Left kidney (tissue), 8 donors: ENCODE results near the gene ARL4D. TPM values are rescaled to one million over a fixed set of nuclear protein-coding genes. Genes with fewer than 3 reads are reported as not detected.
"Not testable (repeated sequence)": the region's sequence is repeated elsewhere in the genome, so short reads cannot be mapped to it uniquely, and the experiment has no call there.

Source experiments
- DNase-seq: peaks from one replicate; pipeline ENCODE4 v3.0.0-alpha.2; 2013
- long read RNA-seq, 8 donors: transcript quantifications; one replicate each; lab custom pipeline, GENCODE V29; 2026
- polyA plus RNA-seq: library from polyadenylated mRNA; unstranded; fragments of 120-200 nt; gene quantifications from one replicate; pipeline ENCODE4 v1.2.1, GENCODE V29; 2013; ENCODE audit not compliant: insufficient read length

The ARL4D gene, protein sequence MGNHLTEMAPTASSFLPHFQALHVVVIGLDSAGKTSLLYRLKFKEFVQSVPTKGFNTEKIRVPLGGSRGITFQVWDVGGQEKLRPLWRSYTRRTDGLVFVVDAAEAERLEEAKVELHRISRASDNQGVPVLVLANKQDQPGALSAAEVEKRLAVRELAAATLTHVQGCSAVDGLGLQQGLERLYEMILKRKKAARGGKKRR
- 7.1 TPM for polyA plus RNA-seq
- long read RNA-seq, donor 1, transcript ARL4D-201 (2 exons, 1,612 nt): major isoform, 9 of 24 reads
- long read RNA-seq, donor 1, partial matches to known transcripts: 15 of 24 reads
- long read RNA-seq, donor 1, other reads (novel, unspliced or antisense): 0 of 24 reads
- long read RNA-seq, donor 2, transcript ARL4D-201 (2 exons, 1,612 nt): major isoform, 11 of 19 reads
- long read RNA-seq, donor 2, partial matches to known transcripts: 8 of 19 reads
- long read RNA-seq, donor 2, other reads (novel, unspliced or antisense): 0 of 19 reads
- long read RNA-seq, donor 3, transcript ARL4D-201 (2 exons, 1,612 nt): major isoform, 8 of 8 reads
- long read RNA-seq, donor 3, partial matches to known transcripts: 0 of 8 reads
- long read RNA-seq, donor 3, other reads (novel, unspliced or antisense): 0 of 8 reads
- long read RNA-seq, donor 4: 0 reads
- long read RNA-seq, donor 5, transcript ARL4D-201 (2 exons, 1,612 nt): major isoform, 9 of 9 reads
- long read RNA-seq, donor 5, partial matches to known transcripts: 0 of 9 reads
- long read RNA-seq, donor 5, other reads (novel, unspliced or antisense): 0 of 9 reads
- long read RNA-seq, donor 6, transcript ARL4D-201 (2 exons, 1,612 nt): major isoform, 12 of 18 reads
- long read RNA-seq, donor 6, partial matches to known transcripts: 6 of 18 reads
- long read RNA-seq, donor 6, other reads (novel, unspliced or antisense): 0 of 18 reads
- long read RNA-seq, donor 7, transcript ARL4D-201 (2 exons, 1,612 nt): major isoform, 11 of 21 reads
- long read RNA-seq, donor 7, partial matches to known transcripts: 10 of 21 reads
- long read RNA-seq, donor 7, other reads (novel, unspliced or antisense): 0 of 21 reads
- long read RNA-seq, donor 8, transcript ARL4D-201 (2 exons, 1,612 nt): major isoform, 6 of 6 reads
- long read RNA-seq, donor 8, partial matches to known transcripts: 0 of 6 reads
- long read RNA-seq, donor 8, other reads (novel, unspliced or antisense): 0 of 6 reads

DNA sequence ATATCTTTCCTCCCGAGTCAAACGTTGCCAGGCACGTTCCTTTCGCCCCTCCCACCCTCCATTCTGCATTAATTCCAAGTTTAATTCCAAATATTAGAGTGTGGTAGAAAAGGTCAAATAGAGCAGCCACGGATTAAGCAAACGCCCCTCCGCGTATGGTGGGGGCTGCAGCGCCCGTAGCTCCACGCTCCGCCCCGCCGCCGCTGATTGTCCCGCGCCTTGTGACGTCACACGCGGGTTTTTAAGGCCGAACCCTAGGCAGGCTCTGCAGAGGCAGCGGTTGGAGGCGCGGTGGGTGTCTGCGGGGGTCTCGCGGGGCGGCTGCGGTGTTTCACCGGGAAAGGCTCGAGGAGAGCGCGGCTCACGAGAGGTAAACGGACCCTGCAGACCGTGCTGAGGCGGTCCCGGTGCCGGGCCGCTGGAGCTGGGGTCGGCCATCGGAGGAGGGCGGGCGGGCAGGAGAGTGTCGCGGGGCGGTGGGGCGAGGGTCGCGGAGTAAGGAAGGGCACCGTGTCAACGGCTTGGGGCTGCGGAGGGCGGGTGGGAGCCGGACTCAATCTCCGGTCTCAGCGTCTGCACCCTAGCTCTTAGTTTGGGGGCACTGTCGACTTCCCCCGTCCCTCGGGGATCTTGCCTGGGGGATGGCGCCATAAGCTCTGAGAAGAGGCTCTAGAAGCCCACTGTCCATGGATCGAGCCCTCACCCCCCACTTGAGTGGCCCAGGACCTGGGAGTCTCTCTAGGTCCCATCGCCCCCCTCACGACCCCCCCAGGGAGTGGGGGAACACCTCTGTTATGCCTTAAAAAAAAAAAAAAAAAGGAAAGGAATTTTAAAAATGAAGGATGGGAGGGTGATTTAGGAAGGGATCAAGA is at the start of gene ARL4D:
TSS of gene ARL4D (plus strand) at position 270 of the 872 bp plus-strand sequence. CDS start 740 bp downstream, outside the sequence.
- peak; percentile 89 for DNase-seq

DNA sequence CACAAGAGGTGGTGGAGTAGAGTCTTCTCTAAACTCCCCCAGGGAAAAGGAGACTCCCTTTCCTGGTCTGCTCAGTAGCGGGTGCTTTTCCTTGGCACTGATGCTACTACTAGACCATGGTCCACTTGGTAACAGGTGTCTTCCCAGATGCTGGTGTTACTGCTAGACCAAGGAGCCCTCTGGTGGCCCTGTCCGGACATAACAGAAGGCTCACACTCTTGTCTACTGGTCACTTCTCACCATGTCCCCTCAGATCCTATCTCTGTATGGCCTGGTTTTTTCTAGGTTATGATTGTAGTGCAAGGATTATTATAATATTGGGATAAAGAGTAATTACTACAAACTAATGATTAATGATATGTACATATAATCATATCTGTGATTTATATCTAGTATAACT is 49.7 kb upstream of the ARL4D start:
- no peak for DNase-seq

DNA sequence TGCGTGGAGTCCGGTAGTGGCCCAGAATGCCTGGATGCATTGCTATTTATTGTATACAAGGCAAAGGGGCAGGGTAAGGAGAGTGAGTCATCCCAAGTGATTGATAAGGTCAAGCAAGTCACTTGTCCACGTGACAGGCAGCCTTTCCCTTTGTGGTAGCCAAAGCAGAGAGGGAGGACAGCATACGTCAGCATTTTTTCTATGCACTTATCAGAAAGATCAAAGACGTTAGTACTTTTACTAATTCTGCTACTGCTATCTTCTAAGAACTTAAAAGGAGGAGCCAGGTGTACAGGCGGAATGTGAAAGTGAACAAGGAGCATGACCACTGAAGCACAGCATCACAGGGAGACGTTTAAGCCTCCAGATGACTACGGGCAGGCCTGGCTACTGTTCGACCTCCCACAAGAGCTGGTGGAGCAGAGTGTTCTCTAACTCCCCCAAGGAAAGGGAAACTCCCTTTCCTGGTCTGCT is 47.9 kb upstream of the ARL4D start:
- DNase-seq: no peak

DNA sequence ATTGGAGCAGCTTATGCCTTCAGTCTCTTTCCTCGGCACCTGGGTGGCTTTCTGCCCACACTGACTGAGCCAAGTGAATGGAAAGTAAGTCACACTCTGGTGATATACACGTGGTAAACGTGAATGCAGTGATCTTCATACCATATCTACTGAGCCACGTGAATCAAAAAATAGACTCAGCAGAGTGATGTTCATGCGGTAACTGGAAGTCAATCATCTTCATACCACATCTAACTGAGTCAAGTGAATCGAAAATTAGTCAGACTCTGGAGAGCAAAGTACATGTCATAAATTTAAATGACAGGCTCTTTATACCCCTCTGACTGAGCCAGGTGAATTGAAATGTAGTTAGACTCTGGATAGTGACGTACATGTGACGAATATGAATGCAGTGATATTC is 47.1 kb upstream of the ARL4D start:
- DNase-seq: no peak

DNA sequence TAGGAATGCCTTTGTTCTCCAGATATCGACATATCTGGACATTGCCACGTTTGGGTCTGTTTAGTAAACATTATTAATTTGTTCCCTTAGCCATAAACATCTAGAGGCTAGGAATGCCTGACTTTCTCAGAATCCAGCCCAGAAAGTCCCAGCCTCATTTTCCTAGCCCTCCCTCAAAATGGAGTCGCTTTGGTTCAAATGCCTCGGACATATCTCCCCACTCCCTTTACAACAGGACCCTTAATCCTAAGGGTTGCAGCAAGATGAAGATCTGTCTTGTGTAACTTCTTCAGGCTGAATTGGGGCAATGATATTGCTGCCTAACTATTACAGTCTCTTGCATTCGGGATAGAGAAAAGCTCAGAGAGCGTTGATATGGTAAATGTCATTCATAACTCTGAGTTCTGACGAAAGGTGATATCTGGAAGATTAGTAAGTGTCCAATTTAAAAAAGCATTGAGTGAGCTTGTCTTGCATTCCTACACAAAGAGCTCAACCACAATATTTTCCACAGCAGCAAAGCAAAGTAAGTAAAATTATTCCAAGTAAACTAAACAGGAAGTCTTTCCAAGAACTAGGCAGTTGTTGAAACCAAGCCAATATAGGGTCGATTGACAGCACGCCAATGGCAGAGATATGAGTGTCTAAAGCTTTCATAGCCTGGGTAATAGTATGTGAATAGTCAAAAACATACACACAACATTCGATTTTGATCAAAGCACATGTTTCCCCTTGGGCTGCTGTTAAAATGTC is 46.0 kb upstream of the ARL4D start:
- DNase-seq: no peak

DNA sequence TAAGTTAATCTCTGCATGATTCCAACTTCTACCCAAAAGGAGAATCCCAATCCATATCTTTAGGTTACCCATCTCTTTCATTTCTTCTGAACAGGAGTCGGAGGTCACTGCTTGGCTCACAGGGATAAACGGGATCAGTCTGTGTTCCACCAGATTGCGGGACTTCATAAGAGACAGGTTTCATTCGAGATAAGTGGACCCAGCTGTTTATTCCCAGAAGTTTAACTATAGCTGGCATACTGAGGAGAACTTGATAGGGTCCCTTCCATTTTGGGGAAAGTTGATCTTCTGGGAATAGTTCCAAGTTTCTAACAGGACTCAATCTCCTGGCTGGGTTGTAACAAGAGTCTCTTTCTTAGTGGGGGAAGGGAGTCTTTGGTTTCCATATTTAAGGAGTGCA is 45.4 kb upstream of the ARL4D start:
- DNase-seq: no peak

DNA sequence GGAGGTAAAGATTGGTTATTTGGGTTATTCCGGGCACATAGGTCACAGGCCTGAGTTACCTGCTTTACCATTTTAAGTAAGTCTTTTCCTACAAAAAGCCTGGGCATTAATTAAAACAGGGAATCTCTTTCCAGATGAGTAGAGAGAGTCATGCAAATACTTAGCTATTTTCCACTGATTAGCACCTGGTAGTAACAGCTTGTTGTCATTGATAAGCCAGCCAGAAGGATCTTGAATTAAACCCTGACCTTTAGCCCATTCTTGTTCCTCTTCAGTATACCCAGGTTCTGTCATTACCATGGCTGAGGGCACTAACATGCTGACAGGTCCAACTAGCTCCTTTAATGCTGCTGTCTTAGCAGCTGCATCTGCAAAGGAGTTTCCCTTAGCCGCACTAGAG is 44.4 kb upstream of the ARL4D start:
- DNase-seq: no peak

DNA sequence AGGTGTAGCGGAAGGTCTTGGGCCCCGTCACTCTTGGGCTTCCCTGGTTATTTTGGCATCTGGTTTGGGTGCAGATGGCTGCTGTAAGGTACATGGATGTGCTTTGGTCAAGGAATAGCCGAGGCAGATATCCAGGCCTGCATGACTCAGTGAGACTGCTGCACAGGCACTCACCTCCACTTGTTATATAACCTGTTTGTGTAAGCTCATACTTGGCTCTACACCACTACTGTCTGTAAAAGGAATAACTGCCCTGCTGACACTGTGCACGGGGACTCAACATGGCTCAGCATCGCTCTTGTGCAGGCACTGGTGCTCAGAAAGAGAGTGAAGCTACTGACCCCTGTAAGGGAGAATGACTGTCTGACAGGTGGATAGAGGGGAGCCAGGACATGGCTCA is 42.3 kb upstream of the ARL4D start:
- DNase-seq: no peak

DNA sequence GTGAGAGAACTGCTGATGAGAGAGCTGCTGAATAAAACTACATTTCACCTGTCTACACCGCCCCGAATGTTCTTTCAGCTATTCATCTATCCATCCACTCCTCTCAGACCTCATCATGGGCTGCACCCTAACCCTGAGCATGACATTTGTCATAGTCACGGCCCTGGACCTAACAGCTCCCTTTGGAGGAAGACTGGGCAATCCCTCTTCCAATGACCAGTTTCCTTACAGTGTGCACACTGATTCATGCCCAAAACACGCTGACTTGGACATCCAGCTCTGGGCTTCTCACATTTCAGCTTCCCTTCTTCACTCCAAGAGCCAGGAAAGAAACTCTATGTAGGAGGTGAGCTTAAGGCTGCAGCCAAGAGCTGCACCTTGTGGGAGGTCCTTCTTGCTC is 41.8 kb upstream of the ARL4D start:
- DNase-seq: no peak

DNA sequence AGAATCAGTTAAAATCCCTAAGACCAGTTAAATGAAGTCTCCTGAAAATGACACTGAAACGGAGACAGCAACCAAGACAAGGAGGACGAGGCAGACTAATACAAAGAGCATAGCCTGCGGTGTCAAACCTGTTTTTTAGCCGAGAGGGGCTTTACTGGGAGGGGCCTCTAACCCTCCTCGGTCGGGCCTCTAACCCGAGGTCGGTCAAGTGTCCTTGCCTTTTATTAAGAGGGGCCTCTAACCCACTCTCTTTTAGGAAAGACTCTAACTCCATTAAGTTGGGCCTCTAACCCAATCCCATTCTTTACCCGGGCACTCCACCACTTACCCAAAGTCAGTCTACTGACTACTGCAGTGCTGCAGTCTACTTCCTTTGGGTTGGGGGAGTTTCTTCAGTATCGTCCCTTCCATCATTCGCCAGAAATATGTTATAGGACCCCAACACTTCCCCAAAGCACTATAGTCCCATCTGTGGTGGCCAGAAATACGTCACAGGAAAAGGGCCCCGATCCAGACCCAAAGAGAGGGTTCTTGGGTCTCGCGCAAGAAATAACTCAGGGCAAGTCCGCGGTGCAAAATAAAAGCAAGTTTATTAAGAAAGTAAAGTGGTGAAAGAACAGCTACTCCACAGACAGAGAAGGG is 39.2 kb upstream of the ARL4D start:
- no peak for DNase-seq

DNA sequence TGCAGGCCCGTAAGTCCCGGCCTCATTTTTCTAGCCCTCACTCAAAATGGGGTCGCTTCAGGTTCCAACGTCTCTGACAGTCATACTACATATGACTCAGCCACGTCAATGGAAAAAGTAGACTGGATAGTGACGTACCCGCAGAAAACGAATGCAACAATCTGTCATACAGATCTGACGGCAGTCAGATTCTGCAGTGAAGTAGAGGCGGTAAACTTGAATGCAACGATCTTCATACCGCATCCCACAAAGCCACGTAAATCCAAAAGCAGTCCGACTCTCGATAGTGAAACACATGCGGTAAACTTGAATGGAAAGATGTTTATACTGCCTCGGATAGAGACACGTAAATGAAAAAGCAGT is 38.4 kb upstream of the ARL4D start:
- peak; percentile 48 for DNase-seq

DNA sequence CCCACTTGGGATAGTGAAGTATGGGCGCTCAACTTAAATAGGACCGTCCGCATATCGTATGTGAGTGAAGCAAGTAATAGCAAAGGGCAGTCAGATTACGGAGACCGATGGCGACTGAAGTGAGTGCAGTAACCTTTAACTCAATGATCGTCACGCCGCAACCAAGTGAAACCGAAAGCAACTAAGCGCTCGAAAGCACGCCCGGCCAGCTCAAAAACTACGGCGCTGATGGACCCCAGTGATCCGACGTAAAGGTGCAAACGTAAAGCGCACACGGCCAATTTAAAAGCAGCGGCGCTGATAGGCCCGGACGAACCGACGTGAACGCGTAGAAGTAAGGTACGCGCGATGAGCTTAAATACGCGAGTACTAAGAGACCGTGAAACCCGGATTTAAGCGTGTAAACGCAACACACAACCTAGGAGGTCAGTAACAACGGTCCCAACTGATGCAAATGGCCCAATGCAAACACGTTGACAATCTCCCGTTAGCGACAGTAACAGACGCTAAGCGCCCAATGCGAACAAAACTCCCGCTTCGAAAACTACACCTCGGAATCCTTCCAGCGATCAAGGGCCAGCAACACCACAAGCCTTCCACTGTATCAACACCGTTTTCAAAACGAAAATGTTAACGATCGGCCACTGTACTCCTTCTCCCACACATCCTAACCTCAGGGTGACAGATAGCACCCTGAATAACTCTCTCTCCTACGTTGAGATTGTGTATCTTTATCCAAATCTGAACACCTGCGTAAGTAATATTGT is 37.9 kb upstream of the ARL4D start:
- peak; percentile 97 for DNase-seq

DNA sequence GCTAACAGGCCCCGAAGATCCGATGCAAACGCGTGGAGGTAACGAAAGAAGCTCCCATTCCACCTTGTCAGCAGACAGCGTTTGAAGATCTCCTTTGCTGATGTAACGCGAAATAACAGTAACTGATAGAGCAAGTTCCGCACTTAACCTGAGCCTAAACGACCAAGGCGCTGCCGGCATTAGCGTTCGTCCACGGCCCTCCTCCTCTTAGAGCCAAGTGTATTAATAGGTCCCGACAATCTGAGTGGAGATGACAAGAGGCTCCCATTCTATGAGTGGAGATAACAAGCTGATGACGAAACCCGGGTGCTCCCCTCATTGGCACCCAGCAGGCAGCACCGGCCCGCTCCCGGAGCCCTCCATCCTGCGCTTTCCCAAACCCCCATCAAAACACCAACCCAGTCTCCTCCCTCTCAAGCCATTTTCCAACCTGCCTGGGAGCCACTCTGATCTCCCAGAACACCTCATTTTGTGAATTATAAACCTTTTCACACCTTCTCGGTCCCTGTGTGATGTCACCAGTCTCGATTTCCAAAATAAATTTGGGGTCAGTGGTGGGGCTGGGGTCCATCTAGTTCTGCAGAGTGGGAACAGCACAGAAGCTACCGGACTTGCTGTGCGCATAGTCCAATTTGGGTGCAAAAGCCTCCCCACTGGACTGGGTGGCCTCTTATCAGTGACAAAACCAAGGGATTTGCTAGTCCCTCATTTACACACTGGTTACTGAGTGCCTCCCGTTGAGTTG is 35.4 kb upstream of the ARL4D start:
- no peak for DNase-seq

DNA sequence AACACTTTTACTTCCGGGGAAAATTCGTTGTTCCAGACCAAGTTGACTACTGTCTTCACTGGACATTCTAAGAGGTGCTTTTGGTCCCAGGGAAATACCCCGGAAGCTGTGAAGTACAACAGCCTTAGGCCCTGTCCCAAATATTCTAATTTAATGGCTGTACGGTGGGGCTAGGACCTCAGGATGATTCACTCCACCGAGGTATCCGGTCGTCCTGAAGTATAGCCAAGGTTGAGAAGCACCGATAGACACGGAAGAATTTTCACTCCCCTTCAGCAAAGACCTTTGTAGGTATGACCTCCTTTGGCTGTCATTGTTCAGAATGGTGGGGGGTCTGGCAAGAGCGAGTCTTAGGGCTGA is 34.9 kb upstream of the ARL4D start:
- no peak for DNase-seq

DNA sequence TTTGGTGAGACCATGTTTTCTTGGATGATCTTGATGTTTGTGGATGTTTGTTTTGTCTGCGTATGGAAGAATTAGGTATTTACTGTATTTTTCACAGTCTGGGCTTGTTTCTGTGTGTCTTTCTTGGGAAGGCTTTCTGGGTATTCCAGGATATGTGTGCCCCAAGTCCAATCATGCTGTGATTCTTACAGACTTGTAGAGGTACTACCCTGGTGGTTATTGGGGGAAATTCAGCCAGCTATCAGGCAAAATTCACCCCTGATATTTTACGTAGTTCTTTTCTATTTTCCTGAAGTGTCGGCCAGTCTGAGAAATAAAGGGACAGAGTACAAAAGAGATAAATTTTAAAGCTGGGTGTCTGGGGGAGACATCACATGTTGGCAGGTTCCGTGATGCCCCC is 33.4 kb upstream of the ARL4D start:
- no peak for DNase-seq

DNA sequence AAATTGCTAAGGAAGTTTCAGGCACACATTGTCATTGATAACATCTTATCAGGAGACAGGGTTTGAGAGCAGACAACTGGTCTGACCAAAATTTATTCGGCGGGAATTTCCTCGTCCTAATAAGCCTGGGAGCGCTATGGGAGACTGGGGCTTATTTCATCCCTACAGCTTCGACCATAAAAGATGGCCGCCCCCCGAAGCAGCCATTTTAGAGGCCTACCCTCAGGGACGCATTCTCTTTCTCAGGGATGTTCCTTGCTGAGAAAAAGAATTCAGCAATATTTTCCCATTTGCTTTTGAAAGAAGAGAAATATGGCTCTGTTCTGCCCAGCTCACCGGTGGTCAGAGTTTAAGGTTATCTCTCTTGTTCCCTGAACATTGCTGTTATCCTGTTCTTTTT is 32.9 kb upstream of the ARL4D start:
- DNase-seq: not testable (repeated sequence)

DNA sequence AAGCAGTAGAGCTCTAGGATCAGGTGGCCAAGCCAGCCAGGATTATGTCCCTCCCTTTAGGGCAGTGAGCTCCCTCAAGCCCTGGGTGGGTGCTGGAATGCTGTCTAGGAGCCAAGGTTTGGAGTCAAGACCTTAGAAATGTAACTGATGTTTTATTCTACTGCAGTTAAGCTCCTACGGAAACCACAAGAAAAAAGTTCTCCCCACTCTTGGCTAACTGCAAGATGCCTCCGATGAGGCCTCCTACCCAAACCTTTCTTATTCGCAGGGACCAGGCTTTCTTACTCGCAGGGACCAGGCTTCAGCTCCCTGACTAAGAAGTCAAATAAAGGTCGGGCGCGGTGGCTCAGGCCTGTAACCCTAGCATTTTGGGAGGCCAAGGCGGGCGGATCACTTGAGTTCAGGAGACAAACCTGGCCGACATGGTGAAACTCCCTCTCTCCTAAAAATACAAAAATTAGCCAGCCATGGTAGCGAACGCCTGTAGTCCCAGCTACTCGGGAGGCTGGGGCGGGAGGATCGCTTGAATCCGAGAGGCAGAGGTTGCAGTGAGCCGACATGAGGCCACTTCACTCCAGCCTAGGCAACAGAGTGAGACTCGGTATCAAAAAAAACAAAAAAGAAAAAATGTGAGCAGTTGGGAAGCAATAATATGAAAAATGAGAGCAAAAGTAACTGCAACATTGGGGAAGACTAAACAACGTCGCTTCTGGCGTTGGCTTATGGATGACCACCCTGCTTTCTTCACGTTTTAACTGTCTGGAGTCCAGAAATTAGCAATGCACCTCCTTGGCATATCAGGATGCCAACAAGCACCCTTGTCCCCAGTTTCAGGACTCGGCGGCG is 31.7 kb upstream of the ARL4D start:
- DNase-seq: no peak
